ENCODE measurements around the gene CYP1A2. TPM values are rescaled to one million over a fixed set of nuclear protein-coding genes. Genes with fewer than 3 reads are reported as not detected.

Gene CYP1A2
- total and polyA plus RNA-seq, 7 donors: not detected

- intact Hi-C loops (cut with DNase I): no loop called here
- WGBS, 2 donors: 73 to 90% methylated on average over 5 of the region's 5 CpGs
These were observed 6.2 kb upstream of the CYP1A2 start for GRCh38 chr15:74742422-74742821.

DNA sequence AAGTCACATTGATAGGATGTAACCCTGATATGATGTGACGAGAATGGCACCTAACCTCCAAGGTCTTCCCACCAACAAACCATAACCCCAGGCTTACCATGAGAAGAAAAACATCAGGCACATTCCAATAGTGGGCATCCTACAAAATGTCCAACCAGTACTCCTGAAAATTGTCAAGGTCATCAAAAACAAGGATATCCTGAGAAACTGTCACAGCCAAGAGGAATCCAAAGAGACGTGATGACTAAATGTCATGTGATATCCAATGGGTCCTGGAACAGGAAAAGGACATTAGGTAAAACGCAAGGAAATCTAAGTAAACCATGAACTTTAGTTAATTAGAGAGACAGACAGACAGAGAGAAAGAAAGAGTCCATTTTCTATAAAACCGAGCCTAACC is 2.3 kb upstream of the CYP1A2 start:
- peaks cover 0 to 3% (median under 1%) of the 10 kb centered on the region in 4 donors for H3K9me3 ChIP-seq
- TF ChIP-seq POLR2AphosphoS5 (IDR thresholded peaks at IDR 0.05) (no peak), EP300 (IDR thresholded peaks at IDR 0.05) (no peak), POLR2A (IDR thresholded peaks at IDR 0.05) (no peak), CTCF (IDR thresholded peaks at IDR 0.05) (no peak)
- no peaks in the 10 kb centered on the region for H3K4me1 ChIP-seq
- no peaks in the 10 kb centered on the region for H3K36me3 ChIP-seq
- intact Hi-C loops (cut with DNase I): no loop called here
- no peak overlapping the region for H3K27ac ChIP-seq
- no peak for DNase-seq
- H3K4me3 ChIP-seq: no peak overlapping the region
- 67 to 79% methylated on average over 4 of the region's 4 CpGs for WGBS, 2 donors
- peaks cover 0 to under 1% (median 0%) of the 10 kb centered on the region in 3 donors for H3K27me3 ChIP-seq

More at GRCh38 chr15:74742422-74742821, 6.2 kb upstream of the CYP1A2 start:
- Histone ChIP-seq H3K27ac (no peak overlapping the region), H3K4me3 (no peak overlapping the region), H3K9me3 (peaks cover 0 to 5% (median under 1%) of the 10 kb centered on the region in 4 donors), H3K4me1 (no peaks in the 10 kb centered on the region), H3K27me3 (peaks cover 0 to 3% (median 0%) of the 10 kb centered on the region in 3 donors), H3K36me3 (no peaks in the 10 kb centered on the region)
- no peak for DNase-seq
- TF ChIP-seq EP300 (IDR thresholded peaks at IDR 0.05) (no peak), CTCF (IDR thresholded peaks at IDR 0.05) (no peak), POLR2A (IDR thresholded peaks at IDR 0.05) (no peak), POLR2AphosphoS5 (IDR thresholded peaks at IDR 0.05) (no peak)

GRCh38 chr15:74749832-74750231 is 1.2 kb downstream of the CYP1A2 start:
- Histone ChIP-seq H3K27ac (no peak overlapping the region), H3K9me3 (no peaks in the 10 kb centered on the region), H3K4me3 (no peak overlapping the region), H3K4me1 (no peaks in the 10 kb centered on the region), H3K36me3 (no peaks in the 10 kb centered on the region), H3K27me3 (no peaks in the 10 kb centered on the region)
- DNase-seq: no peak
- WGBS, 2 donors: 92% methylated on average over 20 of the region's 20 CpGs
- intact Hi-C loops (cut with DNase I): no loop called here
- TF ChIP-seq EP300 (IDR thresholded peaks at IDR 0.05) (no peak), POLR2AphosphoS5 (IDR thresholded peaks at IDR 0.05) (no peak), CTCF (IDR thresholded peaks at IDR 0.05) (no peak), POLR2A (IDR thresholded peaks at IDR 0.05) (no peak)

GRCh38 chr15:74750751-74751150 is 2.1 kb downstream of the CYP1A2 start:
- Histone ChIP-seq H3K27me3 (no peaks in the 10 kb centered on the region), H3K27ac (no peak overlapping the region), H3K4me1 (no peaks in the 10 kb centered on the region), H3K4me3 (no peak overlapping the region), H3K9me3 (no peaks in the 10 kb centered on the region), H3K36me3 (no peaks in the 10 kb centered on the region)
- intact Hi-C loops (cut with DNase I): no loop called here
- no peak for TF ChIP-seq CTCF (IDR thresholded peaks at IDR 0.05)
- no peak for TF ChIP-seq POLR2AphosphoS5 (IDR thresholded peaks at IDR 0.05)
- TF ChIP-seq EP300 (IDR thresholded peaks at IDR 0.05): no peak
- no peak for TF ChIP-seq POLR2A (IDR thresholded peaks at IDR 0.05)
- WGBS, 2 donors: 42 to 47% methylated on average over 2 of the region's 2 CpGs
- DNase-seq: no peak

- DNase-seq: no peak
- intact Hi-C loops (cut with DNase I): no loop called here
- H3K36me3 ChIP-seq: no peaks in the 10 kb centered on the region
- H3K4me3 ChIP-seq: no peak overlapping the region
- no peak overlapping the region for H3K27ac ChIP-seq
- WGBS, 2 donors: 73 to 81% methylated on average over 8 of the region's 8 CpGs
- no peaks in the 10 kb centered on the region for H3K4me1 ChIP-seq
- no peaks in the 10 kb centered on the region for H3K9me3 ChIP-seq
- H3K27me3 ChIP-seq: no peaks in the 10 kb centered on the region
- TF ChIP-seq CTCF (IDR thresholded peaks at IDR 0.05) (no peak), POLR2A (IDR thresholded peaks at IDR 0.05) (no peak), EP300 (IDR thresholded peaks at IDR 0.05) (no peak)
These were observed 3.4 kb downstream of the CYP1A2 start for GRCh38 chr15:74752011-74752410.
